ENCODE data around the gene WDR49.

DNA sequence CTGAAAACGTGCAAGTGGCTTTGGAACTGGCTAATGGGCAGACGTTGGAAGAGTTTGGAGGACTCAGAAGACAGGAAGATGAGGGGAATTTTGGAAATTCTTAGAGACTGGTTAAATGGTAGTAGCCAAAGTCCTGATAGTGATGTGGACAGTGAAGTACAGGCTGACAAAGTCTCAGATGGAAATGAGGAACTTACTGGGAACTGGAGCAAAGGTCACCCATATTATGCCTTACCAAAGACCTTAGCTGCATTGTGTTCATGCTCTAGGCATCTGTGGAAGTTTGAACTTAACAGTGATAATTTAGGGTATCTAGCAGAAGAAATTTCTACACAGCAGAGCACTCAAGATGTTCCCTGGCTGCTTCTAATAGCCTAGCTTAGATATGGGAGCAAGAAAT, 151.3 kb downstream of the WDR49 start:
- TF ChIP-seq, protein P1, sequence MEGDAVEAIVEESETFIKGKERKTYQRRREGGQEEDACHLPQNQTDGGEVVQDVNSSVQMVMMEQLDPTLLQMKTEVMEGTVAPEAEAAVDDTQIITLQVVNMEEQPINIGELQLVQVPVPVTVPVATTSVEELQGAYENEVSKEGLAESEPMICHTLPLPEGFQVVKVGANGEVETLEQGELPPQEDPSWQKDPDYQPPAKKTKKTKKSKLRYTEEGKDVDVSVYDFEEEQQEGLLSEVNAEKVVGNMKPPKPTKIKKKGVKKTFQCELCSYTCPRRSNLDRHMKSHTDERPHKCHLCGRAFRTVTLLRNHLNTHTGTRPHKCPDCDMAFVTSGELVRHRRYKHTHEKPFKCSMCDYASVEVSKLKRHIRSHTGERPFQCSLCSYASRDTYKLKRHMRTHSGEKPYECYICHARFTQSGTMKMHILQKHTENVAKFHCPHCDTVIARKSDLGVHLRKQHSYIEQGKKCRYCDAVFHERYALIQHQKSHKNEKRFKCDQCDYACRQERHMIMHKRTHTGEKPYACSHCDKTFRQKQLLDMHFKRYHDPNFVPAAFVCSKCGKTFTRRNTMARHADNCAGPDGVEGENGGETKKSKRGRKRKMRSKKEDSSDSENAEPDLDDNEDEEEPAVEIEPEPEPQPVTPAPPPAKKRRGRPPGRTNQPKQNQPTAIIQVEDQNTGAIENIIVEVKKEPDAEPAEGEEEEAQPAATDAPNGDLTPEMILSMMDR (IDR thresholded peaks at IDR 0.05), result no peak
- TF ChIP-seq POLR2A (IDR thresholded peaks at IDR 0.05), result no peak

Measured in heart left ventricle (tissue), 13 donors.